Activated T-helper 1 cell treated with Interleukin-2 at 50 U/mL for 16 hours (primary cell): ENCODE measurements around the gene HSPH1.
"Not testable (repeated sequence)": the region's sequence is repeated elsewhere in the genome, so short reads cannot be mapped to it uniquely, and the experiment has no call there.

Source experiments
- DNase-seq: peaks from one replicate; pipeline ENCODE4 v3.0.0-alpha.2; 2020; ENCODE audit warnings: low read depth

HSPH1 gene

GRCh38 chr13:31131470-31131961 is 30.2 kb downstream of the HSPH1 start:
- DNase-seq, result no peak

DNA sequence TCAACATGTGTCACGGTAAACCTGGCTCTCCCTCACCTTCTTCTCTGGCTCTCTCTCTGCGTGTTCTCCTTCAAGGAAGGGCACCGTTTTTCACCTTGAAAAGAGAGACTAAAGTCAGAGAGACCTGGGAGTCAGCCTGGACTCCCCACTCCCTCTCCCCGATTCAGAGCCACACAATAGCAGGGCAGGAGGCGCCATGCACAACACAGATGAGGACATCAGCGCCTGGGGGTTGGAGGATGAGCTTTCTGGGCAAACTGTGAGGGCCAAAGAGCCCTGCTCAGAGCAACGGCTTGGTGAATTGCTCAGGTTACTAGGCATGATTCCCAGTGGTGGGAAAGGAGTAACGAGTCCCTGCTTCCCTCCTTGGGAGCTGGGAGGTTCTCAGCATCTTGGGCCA is 32.3 kb downstream of the HSPH1 start:
- DNase-seq, result no peak

GRCh38 chr13:31124204-31124603 is 37.5 kb downstream of the HSPH1 start:
- DNase-seq, result no peak

DNA sequence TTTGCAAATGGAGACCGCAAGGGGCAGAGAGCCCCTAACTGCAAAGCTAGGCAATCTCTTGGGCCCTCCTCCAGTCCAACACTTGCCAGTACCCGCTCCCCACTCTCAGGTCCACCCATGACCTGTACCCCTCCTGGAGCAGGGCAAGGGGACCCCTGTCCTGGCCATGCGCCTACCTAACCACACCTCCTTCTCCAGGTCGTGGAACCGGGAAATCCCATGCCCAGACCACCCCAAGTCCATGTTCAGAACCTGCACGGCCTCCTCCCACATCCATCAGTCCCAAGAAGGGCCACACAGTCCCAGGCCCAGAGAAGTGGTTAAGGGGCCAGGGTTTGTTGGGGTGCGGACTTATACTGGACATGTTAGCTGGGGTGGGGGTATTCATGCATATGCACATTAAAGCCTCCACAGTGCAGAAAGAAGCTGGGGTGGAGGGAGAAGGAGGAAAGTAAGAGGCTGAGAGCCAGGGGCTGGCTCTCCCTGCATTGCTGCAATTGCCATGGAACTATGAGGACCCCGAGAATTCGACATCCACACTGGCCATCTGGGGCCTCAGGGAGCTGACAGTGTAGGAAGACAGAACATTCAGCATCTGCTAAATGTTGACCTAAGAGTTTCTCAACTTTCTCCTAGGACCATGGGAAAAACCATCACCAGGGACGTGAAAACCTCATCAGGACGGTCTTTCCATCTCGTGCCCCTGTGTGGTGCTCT is 39.0 kb downstream of the HSPH1 start:
- DNase-seq, result no peak

DNA sequence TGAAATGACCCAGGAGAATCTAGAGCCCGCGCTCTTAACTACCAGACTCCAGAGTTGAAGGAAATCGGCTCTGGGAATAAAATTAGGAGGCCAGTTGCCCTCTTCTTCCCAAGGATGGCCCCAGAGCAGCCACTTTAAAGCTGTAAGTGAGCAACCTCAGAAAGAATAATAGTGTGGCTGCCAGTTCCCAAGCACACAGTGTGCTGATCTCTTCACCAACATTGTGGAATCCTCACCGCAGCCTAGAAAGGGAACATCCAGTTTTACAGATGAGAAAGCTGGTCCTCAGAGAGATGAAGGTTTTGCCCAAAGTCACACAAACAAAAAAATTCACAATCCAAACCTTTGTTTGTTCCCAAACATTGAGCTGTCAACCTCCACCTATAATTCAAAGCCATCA is 39.6 kb downstream of the HSPH1 start:
- no peak for DNase-seq

GRCh38 chr13:31121379-31122140 is 40.1 kb downstream of the HSPH1 start:
- DNase-seq, result no peak

GRCh38 chr13:31119966-31120700 is 41.6 kb downstream of the HSPH1 start:
- DNase-seq, result no peak

DNA sequence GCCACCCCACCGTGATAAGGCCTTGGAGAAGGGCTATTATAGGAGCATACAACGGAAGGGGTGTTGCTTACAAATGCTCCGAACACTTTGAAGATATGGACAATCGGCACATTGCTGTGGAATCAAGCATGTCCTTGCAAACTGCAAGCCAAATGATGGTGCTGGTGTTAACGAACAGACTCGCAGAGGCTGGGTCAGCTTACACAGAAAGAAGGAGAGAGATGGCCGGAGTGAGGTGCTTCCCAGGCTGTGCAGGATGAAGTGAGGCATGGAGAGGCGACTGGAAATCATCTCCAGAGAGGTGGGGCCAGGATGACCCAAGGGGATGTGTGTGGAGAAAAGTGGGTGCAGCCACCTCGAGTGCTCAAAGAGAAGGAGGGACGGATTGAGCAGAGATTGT is 42.2 kb downstream of the HSPH1 start:
- DNase-seq, result no peak

DNA sequence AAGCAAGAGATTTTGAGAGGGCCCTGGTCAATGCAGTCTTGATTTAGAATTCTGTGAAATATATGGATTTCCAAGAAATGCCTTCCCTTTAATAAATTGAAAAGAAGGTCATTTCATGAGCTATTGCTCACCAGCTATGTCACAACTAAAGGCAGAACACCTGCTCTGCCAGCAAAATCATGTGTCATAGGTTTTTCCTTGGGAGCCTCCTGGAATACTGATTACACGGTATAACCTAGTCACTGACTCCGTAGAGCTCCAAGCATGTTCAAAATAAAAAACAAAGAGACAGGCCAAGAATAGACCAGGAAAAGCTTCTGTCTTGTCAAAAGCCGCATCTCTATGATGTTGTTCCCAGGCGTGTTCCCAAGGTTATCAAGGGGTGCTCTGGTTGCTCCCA is 45.5 kb downstream of the HSPH1 start:
- no peak for DNase-seq

DNA sequence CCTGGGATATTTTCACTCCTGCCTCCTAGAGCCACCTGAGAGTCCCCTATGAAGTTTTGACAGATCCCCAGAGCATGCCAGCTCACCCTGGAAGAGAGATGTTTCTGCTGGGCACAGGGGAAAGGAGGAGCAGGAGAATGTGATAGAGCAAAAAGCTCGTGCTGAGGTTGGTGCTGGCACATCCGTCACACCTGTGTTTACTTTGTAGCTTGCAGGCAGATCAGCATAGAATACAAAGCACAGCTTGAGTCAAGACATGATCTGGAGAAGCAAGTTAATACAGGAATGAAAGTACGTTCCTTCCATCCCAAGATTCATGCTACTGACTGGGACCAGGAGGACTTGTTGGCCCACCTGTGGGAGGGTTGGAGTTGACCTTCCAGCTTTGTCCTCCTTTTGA is 46.1 kb downstream of the HSPH1 start:
- DNase-seq, result no peak

DNA sequence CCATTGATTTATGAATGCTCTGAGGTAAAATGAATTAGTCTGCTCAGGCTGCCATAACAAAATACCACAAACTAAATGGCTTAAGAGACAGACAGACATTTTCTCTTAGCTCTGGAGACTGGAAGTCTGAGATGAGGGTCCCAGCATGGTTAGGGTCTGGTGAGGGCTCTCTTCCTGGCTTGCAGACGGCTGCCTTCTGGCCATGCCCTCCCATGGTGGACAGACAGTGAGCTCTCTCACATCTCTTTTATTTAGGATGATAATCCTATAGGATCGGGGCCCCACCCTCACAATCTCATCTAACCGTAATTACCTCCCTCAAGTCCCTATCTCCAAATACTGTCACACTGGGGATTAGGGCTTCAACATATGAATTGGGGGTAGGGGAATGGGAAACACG is 47.1 kb downstream of the HSPH1 start:
- no peak for DNase-seq

GRCh38 chr13:31111136-31111535 is 50.6 kb downstream of the HSPH1 start:
- no peak for DNase-seq

GRCh38 chr13:31110617-31111016 is 51.1 kb downstream of the HSPH1 start:
- DNase-seq, result no peak

DNA sequence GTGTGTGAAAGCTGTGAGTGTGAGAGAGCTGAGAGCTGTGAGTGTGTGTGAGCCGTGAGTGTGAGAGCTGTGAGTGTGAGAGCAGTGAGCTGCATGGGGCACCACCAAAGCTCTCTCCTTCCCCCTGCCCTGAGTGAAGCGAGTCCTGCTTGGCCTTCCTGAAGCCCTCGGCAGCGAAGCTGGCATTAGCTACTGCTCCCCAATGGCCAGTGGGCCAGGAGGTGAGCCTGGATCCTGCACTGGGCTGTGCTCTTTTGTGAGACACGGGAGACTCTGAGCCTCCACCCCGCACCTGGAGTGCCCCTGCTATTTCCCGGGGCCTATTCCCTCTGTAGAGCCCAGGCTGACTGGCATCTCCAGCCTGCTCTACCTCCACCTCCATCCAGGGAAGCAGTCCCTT is 51.5 kb downstream of the HSPH1 start:
- no peak for DNase-seq

GRCh38 chr13:31107109-31107508 is 54.6 kb downstream of the HSPH1 start:
- no peak for DNase-seq

- DNase-seq, result no peak
These were observed 55.8 kb downstream of the HSPH1 start for GRCh38 chr13:31105856-31106255.

DNA sequence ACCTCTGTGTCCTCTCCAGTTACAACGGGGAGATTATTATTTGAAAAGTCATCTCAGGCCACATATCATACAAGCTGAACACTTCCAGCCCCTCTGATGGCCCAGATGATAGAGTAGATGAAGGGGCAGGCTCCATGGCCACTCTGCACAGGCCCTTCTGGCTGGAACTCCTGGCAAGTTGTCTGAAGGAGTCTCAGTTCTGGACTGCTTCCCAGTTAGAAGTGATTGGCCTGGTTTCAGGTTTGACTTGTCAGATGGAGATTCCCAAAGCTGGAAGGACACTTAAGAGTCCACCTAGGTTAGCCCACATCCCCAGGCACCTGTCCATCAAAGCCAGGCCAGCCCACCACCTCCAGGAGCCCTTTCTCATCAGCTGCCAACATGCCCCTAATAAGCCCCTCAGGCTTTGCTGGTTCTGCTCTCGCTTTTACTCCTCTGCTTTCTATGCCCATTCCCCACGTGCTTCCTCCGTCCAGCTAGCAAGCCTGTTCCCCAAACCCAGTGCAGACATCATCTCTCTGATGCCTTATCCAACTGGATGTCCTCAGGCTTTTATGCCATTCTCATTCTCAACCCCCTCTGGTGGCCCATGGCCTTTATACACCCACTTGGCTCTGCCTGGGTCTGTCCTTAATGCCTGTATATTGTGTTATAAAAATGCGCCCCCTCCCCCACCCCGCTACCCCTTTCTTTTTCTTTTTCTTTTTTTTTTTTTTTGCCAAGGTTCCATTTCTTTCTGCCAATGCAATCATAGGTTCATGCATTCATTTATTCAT is 56.5 kb downstream of the HSPH1 start:
- DNase-seq, result no peak

DNA sequence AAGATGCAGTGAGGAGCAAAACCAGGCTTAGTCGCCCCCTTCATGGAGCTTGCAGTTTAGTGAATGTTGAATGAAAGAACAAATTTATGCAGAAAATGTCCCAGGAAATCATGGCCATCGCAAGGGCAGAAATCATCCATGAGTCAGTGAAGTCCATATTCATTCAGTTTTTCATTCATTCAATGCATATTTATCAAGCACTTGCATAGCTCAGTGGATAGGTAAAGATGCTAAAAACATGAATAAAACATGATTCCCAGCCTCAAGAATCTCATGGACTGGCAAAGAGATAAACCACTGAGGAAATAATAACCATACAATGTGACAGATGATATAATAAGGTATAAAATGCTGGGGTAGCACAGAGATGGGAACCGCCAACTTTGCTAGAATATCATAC is 58.8 kb downstream of the HSPH1 start:
- DNase-seq, result no peak

GRCh38 chr13:31101472-31102170 is 60.1 kb downstream of the HSPH1 start:
- DNase-seq, result no peak

DNA sequence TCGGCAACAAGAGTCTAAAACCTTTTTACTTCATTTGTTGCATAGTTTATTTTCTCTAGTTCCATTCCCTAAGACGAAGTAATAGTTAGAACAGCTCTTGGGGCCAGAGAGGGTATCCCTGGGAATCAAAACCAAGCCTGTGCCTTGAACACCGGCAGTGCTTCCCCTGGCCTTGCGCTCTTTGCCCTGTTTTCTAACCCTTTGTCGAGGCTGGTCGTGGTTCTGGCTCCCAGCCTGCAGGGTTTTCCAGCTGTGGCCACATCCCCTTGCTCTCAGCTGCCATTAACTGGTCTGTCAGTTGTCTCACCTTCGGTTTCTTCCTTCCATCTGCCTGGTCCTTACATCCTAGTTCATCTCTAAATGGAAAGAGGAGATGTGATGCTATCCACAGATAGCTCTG is 61.0 kb downstream of the HSPH1 start:
- no peak for DNase-seq

DNA sequence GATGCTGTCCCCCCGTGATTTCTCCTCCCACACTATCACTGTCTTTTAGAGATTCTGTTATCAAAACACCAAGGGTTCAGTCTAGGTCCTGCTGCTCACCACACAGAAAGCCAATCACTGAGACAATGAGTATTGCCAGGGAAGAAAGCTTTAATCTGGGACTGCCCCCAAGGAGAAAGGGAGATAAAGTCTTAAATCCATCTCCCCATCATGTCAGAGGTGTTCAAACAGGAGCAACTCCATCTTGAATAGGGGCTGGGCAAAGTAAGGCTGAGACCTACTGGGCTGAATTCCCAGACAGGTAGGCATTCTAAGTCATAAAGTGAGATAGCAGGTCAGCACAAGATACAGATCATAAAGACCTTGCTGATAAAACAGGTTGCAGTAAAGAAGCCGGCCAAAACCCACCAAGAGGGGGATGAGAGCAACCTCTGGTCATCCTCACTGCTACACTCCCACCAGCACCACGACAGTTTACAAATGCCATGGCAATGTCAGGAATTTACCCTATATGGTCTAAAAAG is 63.7 kb downstream of the HSPH1 start:
- DNase-seq, result not testable (repeated sequence)
